ENCODE data around the gene SLC25A5. TPM values are rescaled to one million over a fixed set of nuclear protein-coding genes. Genes with fewer than 3 reads are reported as not detected.

Gene SLC25A5
- total RNA-seq, 1 experiment from 2014 or later = 573 TPM

DNA sequence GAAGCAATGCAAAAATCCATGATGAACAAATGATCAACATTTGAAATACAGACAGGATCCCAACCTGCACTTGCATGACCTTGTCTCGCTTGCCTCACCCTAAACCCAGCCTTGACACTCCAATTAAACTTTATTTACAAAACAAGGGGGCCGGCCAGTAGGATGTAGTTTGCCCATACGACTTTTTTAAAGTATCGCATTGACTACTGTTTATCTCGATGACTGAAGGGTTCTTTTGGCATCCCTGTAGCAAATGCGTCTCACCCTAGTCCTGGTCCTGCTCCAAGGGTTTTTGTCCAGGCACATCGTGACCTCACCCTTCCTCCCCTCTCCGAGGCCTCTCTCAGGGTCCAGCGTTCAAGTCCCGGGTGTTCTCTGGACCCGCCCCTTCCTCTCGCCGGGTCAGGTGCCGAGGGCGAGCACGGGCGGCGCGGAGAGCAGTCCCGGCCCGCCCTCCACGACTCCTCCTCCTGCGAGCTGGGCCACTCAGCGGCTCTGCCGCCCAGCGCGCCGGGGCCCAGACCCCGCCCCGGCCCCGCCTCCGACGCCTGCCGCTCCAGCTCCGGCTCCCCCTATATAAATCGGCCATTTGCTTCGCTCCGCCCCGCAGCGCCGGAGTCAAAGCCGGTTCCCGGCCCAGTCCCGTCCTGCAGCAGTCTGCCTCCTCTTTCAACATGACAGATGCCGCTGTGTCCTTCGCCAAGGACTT is at the start of gene SLC25A5 (continued):
- TF ChIP-seq, protein P1, sequence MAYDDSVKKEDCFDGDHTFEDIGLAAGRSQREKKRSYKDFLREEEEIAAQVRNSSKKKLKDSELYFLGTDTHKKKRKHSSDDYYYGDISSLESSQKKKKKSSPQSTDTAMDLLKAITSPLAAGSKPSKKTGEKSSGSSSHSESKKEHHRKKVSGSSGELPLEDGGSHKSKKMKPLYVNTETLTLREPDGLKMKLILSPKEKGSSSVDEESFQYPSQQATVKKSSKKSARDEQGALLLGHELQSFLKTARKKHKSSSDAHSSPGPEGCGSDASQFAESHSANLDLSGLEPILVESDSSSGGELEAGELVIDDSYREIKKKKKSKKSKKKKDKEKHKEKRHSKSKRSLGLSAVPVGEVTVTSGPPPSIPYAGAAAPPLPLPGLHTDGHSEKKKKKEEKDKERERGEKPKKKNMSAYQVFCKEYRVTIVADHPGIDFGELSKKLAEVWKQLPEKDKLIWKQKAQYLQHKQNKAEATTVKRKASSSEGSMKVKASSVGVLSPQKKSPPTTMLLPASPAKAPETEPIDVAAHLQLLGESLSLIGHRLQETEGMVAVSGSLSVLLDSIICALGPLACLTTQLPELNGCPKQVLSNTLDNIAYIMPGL (CRISPR knock-in tag; IDR thresholded peaks at IDR 0.05) = no peak
- TF ChIP-seq, protein P2, sequence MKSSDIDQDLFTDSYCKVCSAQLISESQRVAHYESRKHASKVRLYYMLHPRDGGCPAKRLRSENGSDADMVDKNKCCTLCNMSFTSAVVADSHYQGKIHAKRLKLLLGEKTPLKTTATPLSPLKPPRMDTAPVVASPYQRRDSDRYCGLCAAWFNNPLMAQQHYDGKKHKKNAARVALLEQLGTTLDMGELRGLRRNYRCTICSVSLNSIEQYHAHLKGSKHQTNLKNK (CRISPR knock-in tag; IDR thresholded peaks at IDR 0.05) = no peak
- TF ChIP-seq FOXP1 (CRISPR knock-in tag; IDR thresholded peaks at IDR 0.05; ENCODE audit: borderline replicate concordance) = 0 out of 2 replicates have a peak, but pooled peaks have one; percentile 26
- no peak for TF ChIP-seq CREM (CRISPR knock-in tag; IDR thresholded peaks at IDR 0.05)
- TF ChIP-seq ZNF138 (CRISPR knock-in tag; conservative IDR thresholded peaks at IDR 0.05) = no peak
- TF ChIP-seq, protein P3, sequence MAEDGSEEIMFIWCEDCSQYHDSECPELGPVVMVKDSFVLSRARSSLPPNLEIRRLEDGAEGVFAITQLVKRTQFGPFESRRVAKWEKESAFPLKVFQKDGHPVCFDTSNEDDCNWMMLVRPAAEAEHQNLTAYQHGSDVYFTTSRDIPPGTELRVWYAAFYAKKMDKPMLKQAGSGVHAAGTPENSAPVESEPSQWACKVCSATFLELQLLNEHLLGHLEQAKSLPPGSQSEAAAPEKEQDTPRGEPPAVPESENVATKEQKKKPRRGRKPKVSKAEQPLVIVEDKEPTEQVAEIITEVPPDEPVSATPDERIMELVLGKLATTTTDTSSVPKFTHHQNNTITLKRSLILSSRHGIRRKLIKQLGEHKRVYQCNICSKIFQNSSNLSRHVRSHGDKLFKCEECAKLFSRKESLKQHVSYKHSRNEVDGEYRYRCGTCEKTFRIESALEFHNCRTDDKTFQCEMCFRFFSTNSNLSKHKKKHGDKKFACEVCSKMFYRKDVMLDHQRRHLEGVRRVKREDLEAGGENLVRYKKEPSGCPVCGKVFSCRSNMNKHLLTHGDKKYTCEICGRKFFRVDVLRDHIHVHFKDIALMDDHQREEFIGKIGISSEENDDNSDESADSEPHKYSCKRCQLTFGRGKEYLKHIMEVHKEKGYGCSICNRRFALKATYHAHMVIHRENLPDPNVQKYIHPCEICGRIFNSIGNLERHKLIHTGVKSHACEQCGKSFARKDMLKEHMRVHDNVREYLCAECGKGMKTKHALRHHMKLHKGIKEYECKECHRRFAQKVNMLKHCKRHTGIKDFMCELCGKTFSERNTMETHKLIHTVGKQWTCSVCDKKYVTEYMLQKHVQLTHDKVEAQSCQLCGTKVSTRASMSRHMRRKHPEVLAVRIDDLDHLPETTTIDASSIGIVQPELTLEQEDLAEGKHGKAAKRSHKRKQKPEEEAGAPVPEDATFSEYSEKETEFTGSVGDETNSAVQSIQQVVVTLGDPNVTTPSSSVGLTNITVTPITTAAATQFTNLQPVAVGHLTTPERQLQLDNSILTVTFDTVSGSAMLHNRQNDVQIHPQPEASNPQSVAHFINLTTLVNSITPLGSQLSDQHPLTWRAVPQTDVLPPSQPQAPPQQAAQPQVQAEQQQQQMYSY (CRISPR knock-in tag; IDR thresholded peaks at IDR 0.05) = no peak
- no peak for TF ChIP-seq NR1H2 (CRISPR knock-in tag; IDR thresholded peaks at IDR 0.05)
- 0 out of 2 replicates have a peak, but pooled peaks have one; percentile 68 for TF ChIP-seq ETV6 (CRISPR knock-in tag; IDR thresholded peaks at IDR 0.05)
- TF ChIP-seq NR3C1 (CRISPR knock-in tag; conservative IDR thresholded peaks at IDR 0.05; ENCODE audit: low read depth) = no peak
- 0 out of 2 replicates have a peak, but pooled peaks have one; percentile 40 for TF ChIP-seq TEAD1 (CRISPR knock-in tag; IDR thresholded peaks at IDR 0.05)
- TF ChIP-seq, protein P4, sequence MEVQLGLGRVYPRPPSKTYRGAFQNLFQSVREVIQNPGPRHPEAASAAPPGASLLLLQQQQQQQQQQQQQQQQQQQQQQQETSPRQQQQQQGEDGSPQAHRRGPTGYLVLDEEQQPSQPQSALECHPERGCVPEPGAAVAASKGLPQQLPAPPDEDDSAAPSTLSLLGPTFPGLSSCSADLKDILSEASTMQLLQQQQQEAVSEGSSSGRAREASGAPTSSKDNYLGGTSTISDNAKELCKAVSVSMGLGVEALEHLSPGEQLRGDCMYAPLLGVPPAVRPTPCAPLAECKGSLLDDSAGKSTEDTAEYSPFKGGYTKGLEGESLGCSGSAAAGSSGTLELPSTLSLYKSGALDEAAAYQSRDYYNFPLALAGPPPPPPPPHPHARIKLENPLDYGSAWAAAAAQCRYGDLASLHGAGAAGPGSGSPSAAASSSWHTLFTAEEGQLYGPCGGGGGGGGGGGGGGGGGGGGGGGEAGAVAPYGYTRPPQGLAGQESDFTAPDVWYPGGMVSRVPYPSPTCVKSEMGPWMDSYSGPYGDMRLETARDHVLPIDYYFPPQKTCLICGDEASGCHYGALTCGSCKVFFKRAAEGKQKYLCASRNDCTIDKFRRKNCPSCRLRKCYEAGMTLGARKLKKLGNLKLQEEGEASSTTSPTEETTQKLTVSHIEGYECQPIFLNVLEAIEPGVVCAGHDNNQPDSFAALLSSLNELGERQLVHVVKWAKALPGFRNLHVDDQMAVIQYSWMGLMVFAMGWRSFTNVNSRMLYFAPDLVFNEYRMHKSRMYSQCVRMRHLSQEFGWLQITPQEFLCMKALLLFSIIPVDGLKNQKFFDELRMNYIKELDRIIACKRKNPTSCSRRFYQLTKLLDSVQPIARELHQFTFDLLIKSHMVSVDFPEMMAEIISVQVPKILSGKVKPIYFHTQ (CRISPR knock-in tag; IDR thresholded peaks at IDR 0.05) = no peak
- no peak for TF ChIP-seq ZBTB21 (CRISPR knock-in tag; IDR thresholded peaks at IDR 0.05; ENCODE audit: borderline replicate concordance)
- no peak for TF ChIP-seq SMAD3 (CRISPR knock-in tag; IDR thresholded peaks at IDR 0.05; ENCODE audit: borderline replicate concordance)
- TF ChIP-seq, protein P5, sequence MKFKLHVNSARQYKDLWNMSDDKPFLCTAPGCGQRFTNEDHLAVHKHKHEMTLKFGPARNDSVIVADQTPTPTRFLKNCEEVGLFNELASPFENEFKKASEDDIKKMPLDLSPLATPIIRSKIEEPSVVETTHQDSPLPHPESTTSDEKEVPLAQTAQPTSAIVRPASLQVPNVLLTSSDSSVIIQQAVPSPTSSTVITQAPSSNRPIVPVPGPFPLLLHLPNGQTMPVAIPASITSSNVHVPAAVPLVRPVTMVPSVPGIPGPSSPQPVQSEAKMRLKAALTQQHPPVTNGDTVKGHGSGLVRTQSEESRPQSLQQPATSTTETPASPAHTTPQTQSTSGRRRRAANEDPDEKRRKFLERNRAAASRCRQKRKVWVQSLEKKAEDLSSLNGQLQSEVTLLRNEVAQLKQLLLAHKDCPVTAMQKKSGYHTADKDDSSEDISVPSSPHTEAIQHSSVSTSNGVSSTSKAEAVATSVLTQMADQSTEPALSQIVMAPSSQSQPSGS (CRISPR knock-in tag; IDR thresholded peaks at IDR 0.05; ENCODE audit: borderline replicate concordance, low read depth) = no peak
- TF ChIP-seq, protein P6, sequence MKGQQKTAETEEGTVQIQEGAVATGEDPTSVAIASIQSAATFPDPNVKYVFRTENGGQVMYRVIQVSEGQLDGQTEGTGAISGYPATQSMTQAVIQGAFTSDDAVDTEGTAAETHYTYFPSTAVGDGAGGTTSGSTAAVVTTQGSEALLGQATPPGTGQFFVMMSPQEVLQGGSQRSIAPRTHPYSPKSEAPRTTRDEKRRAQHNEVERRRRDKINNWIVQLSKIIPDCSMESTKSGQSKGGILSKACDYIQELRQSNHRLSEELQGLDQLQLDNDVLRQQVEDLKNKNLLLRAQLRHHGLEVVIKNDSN (CRISPR knock-in tag; IDR thresholded peaks at IDR 0.05) = peak; percentile 70; the same call in 1 of the 2 replicates
- TF ChIP-seq SMAD4 (CRISPR knock-in tag; IDR thresholded peaks at IDR 0.05) = no peak
- TF ChIP-seq ZNF396 (CRISPR knock-in tag; IDR thresholded peaks at IDR 0.05; ENCODE audit: borderline replicate concordance) = no peak
- TF ChIP-seq, protein P7, sequence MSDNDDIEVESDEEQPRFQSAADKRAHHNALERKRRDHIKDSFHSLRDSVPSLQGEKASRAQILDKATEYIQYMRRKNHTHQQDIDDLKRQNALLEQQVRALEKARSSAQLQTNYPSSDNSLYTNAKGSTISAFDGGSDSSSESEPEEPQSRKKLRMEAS (CRISPR knock-in tag; IDR thresholded peaks at IDR 0.05) = peak; percentile 53
- TF ChIP-seq, protein P8, sequence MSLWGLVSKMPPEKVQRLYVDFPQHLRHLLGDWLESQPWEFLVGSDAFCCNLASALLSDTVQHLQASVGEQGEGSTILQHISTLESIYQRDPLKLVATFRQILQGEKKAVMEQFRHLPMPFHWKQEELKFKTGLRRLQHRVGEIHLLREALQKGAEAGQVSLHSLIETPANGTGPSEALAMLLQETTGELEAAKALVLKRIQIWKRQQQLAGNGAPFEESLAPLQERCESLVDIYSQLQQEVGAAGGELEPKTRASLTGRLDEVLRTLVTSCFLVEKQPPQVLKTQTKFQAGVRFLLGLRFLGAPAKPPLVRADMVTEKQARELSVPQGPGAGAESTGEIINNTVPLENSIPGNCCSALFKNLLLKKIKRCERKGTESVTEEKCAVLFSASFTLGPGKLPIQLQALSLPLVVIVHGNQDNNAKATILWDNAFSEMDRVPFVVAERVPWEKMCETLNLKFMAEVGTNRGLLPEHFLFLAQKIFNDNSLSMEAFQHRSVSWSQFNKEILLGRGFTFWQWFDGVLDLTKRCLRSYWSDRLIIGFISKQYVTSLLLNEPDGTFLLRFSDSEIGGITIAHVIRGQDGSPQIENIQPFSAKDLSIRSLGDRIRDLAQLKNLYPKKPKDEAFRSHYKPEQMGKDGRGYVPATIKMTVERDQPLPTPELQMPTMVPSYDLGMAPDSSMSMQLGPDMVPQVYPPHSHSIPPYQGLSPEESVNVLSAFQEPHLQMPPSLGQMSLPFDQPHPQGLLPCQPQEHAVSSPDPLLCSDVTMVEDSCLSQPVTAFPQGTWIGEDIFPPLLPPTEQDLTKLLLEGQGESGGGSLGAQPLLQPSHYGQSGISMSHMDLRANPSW (CRISPR knock-in tag; conservative IDR thresholded peaks at IDR 0.05; ENCODE audit: low read depth) = no peak
- no peak for TF ChIP-seq ZNF121 (CRISPR knock-in tag; IDR thresholded peaks at IDR 0.05)
